ENCODE results near the gene OR2V2.
"Not testable (repeated sequence)": the region's sequence is repeated elsewhere in the genome, so short reads cannot be mapped to it uniquely, and the experiment has no call there.

Gene OR2V2, protein sequence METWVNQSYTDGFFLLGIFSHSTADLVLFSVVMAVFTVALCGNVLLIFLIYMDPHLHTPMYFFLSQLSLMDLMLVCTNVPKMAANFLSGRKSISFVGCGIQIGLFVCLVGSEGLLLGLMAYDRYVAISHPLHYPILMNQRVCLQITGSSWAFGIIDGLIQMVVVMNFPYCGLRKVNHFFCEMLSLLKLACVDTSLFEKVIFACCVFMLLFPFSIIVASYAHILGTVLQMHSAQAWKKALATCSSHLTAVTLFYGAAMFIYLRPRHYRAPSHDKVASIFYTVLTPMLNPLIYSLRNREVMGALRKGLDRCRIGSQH

DNA sequence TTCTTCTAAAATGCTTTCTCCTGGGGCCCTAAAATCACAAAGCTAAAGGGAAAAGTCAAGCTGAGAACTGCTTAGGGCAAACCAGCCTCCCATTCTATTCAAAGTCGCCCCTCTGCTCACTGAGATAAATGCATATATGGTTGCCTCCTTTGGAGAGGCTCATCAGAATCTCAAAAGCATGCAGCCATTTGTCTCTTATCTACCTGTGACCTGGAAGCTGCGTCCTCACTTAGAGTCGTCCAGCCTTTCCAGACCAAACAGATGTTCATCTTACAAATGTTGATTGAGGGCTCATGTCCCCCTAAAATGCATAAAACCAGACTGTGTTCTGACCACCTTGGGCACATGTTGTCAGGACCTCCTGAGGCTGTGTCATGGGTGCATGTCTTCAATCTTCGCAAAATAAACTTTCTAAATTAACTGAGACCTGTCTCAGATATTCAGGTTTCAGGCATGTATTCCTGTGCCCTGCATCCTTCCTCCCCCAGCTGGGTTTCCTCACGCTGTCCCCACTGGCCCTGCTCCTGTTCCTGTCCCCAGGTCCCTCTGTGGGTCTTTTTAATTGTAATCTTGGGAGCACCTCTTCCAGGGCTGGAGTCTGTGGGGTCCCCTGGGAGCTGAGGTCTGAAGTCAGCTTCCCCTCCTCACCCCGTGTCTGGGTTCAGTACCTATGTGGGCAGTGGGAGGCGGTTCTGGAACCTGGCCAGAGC lies at the start of gene OR2V2:
Gene OR2V2, plus strand, starts transcription at position 660 of the 710 bp plus-strand sequence. CDS start 7,357 bp downstream, outside the sequence.
- DNase-seq (ENCODE audit: extremely low spot score, insufficient read length, low read depth); FAIRE-seq: not testable (repeated sequence)

DNA sequence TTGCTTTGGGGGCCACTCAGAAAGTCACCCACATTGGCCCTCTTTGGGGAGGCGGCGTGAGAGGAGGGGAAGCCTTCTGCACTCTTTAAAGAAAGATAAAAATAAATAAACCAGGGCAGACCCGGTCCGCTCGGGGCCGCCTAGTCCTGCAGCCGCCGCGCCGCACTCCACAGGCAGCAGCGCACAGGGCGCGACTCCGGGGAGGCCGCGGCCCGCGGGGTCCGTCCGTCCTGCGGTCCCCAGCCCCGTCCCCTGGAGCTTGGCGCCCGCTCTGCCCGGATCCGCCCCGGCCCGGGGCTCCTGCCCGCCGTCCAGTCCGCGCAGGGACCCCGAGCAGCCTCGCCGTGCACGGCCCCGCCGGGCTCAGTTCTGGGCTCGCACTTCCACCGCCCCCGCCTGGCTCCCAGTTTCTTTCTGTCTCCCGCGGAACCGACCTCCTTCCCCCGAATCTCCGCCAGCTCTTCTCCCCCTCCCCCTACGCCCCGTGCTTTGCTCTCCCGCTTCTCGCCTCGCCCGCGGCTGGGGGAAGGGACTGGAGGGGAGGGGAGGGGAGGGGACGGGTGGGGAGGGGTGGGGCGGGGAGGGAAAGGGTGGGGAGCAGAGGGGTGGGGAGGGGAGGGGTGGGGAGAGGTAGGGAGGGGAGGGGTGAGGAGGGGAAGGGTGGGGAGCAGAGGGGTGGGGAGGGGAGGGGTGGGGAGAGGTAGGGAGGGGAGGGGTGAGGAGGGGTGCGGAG lies 49.5 kb upstream of the OR2V2 start:
- FAIRE-seq = not testable (repeated sequence)

GRCh38 chr5:181098762-181099601 lies 48.4 kb upstream of the OR2V2 start:
- no peak for DNase-seq (ENCODE audit: extremely low spot score, insufficient read length, low read depth)
- no peak for FAIRE-seq

More for the DNA sequence above, 49.5 kb upstream of the OR2V2 start:
- DNase-seq (ENCODE audit: extremely low spot score, insufficient read length, low read depth) = not testable (repeated sequence)

- FAIRE-seq (no peak), DNase-seq (ENCODE audit: extremely low spot score, insufficient read length, low read depth) (no peak)
Observed at GRCh38 chr5:181099602-181100086, 47.7 kb upstream of the OR2V2 start.

DNA sequence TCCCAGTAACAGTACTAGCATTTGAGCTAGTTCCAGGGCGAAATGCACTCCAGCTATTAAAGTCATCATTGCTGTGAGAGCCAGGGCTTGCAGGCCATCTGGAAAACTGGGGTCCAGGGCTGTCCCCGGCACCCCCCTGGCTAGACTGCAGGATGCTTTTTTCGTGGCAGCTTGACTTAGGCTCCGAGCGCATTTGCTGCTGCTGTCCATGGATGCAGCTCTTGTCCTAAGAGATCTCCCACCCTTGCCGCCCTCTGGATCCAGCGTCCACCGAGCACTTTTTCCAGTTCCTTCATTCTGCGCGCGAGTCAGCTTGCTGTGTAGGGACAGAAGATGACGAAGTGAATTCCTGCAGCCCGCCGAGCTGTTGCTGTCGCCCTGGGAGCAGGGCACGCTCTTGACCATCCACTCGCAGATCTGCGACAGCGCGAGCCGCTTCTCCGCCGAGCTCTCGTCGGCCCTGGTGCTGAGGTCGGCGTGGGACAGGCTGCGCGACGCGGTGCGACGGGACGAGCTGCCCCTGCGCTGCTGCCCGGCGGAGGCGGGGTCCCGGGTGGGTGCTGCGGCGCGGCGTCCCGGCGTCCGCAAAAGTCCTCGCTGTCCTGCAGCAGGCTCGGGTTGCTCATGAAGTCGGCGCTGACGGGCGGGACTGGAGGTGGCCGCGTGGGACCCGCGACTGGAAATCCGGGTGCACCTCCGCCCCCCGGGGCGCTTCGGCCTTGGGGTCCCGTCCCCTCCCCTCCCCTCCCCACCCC lies 47.1 kb upstream of the OR2V2 start:
- no peak for DNase-seq (ENCODE audit: extremely low spot score, insufficient read length, low read depth)
- no peak for FAIRE-seq

DNA sequence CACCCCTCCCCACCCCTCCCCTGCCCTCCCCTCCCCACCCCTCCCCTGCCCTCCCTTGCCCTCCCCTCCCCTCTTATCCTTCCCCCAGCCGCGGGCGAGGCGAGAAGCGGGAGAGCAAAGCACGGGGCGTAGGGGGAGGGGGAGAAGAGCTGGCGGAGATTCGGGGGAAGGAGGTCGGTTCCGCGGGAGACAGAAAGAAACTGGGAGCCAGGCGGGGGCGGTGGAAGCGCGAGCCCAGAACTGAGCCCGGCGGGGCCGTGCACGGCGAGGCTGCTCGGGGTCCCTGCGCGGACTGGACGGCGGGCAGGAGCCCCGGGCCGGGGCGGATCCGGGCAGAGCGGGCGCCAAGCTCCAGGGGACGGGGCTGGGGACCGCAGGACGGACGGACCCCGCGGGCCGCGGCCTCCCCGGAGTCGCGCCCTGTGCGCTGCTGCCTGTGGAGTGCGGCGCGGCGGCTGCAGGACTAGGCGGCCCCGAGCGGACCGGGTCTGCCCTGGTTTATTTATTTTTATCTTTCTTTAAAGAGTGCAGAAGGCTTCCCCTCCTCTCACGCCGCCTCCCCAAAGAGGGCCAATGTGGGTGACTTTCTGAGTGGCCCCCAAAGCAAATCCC lies 46.2 kb upstream of the OR2V2 start:
- not testable (repeated sequence) for FAIRE-seq; DNase-seq (ENCODE audit: extremely low spot score, insufficient read length, low read depth)

DNA sequence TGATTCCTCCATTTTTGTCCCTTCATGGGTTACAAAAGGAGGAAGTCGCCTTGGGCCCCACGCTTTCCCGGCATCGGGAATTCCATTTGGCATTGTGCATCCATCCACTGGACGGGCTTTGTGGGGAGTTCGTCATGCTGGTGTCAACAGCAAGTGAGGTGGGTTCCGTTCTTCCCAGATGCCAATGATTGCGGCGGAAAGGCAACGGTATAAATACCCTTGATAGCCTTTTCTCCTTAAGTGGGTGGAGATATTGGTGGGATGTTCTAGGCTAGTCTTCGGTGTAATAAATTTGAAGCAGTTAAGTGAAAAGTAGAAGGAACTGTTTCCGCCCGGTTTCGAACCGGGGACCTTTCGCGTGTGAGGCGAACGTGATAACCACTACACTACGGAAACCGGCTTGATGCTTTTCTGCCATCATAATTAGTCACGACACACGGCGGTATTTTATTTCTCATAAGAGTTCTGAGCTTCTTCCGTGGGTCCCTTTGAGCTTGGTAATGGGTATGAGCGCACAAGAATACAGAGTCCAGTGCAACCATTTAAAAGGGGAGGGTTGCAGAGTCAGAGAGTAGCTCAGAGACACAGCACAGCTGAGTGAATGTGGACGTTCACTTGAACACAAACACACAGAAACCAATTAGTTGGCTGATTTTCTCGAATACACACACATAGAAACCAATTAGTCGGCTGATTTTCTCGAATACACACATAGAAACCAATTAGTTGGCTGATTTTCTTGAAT lies 45.3 kb upstream of the OR2V2 start:
- FAIRE-seq = peak; percentile 82
- not testable (repeated sequence) for DNase-seq (ENCODE audit: extremely low spot score, insufficient read length, low read depth)

DNA sequence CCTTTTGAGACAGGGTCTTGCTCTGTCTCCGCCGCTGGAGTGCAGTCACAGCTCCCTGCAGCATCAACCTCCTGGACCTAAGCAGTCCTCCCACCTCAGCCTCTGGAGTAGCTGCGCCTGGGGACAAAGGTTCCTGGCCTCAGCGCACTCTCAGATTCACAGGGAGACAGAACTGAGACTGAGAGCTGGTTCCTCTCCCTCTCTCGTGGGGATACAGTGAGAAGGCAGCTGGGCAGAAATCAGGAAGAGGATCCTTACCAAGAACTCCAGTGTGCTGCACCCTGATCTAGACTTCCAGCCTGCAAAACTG lies 43.2 kb upstream of the OR2V2 start:
- FAIRE-seq = peak; percentile 65
- DNase-seq (ENCODE audit: extremely low spot score, insufficient read length, low read depth) = not testable (repeated sequence)

- not testable (repeated sequence) for DNase-seq (ENCODE audit: extremely low spot score, insufficient read length, low read depth)
- FAIRE-seq = peak; percentile 69
Observed at GRCh38 chr5:181104606-181105390, 42.6 kb upstream of the OR2V2 start.

- FAIRE-seq (no peak), DNase-seq (ENCODE audit: extremely low spot score, insufficient read length, low read depth) (no peak)
Observed at GRCh38 chr5:181105391-181106025, 41.9 kb upstream of the OR2V2 start.

DNA sequence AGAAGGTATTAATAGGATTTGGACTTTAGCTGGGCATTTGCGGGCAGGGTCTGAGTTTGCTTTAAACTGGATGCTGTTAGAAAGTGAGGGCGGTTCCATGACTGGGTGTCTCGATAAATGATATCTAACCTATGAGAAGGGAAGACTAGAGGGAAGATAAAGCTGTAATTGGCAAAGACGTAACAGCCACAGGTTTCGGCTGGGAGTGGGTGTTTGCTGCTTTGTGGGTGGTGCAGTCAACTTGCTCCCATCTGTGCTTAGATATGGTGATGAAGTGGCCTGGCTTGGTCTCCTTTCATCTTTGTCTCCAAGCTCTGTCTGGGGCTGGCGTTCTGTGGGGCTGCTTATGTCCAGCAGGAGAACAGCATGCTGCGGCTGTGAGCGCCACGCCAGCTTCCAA lies 39.7 kb upstream of the OR2V2 start:
- no peak for FAIRE-seq
- DNase-seq (ENCODE audit: extremely low spot score, insufficient read length, low read depth) = no peak

DNA sequence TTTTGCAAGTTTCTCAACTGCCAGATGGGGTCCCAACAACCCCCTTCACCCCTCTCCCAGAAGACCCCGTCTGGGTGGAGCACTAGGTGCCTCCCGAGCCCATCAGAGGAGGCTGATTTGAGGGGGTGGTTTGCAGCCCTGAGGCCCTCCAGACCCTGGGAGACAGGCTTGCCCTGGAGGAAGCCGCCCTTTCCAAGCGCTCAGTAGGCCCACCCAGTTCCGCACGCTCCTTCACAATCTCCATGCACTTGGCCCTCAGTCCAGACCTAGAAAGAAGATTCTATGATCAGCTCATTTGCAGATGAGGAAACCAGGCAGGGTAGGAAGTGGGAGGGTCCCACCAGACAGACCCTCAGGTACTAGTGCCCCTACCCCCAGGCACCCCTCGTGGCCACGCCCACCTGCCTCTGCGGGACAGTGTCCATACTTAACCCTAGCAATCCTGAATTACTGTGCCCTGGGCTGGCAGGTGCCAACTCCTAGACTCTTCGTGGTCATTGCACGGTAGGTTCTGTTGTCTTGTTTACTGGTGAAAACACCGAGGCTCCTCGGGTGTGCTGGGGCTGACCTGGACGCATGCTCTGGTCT lies 38.7 kb upstream of the OR2V2 start:
- FAIRE-seq (no peak), DNase-seq (ENCODE audit: extremely low spot score, insufficient read length, low read depth) (no peak)

DNA sequence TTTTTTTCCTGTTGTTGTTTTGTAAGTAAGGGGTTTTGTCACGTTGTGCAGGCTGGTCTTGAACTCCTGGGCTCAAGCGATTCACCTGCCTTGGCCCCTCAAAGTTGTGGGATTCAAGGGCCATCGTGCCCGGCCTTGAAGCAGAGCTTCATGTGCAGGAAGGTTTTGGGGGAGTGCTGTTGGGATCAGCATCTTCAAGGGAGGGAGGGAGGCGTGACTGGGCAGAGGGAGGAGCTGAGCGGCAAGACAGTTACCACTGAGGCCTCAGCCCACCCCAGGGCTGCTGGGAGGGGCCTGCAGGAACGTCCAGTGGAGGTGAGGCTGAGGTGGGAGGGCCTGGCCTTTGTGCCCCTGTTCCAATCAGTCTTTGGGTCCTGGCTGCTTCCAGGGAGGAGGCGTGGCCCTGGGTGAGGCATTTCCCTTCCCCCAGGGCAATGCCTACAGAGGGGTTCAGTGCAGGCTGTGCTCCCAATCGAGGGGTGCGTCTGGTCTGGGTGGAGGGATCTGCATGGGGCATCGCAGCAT lies 37.8 kb upstream of the OR2V2 start:
- FAIRE-seq (no peak), DNase-seq (ENCODE audit: extremely low spot score, insufficient read length, low read depth) (no peak)

DNA sequence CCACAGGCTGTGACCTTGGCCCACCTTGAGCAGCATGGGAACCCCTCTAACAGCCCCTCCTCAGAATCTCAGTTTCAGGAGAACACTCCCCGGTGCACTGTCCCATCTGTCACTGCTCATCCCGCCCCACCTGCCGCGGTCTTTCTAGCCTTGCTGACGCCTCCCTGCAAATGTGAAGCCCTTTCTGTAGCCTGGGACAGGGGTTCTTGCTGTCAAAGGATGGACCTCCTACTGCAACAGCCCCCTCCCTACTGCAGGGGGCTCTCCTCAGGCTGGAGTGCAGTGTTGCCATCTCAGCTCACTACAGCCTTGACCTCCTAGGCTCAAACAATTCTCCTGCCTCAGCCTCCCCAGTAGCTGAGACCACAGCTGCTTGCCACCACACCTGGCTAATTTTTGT lies 36.4 kb upstream of the OR2V2 start:
- FAIRE-seq (no peak), DNase-seq (ENCODE audit: extremely low spot score, insufficient read length, low read depth) (no peak)

GRCh38 chr5:181112476-181112875 lies 34.9 kb upstream of the OR2V2 start:
- DNase-seq (ENCODE audit: extremely low spot score, insufficient read length, low read depth) (no peak), FAIRE-seq (no peak)

DNA sequence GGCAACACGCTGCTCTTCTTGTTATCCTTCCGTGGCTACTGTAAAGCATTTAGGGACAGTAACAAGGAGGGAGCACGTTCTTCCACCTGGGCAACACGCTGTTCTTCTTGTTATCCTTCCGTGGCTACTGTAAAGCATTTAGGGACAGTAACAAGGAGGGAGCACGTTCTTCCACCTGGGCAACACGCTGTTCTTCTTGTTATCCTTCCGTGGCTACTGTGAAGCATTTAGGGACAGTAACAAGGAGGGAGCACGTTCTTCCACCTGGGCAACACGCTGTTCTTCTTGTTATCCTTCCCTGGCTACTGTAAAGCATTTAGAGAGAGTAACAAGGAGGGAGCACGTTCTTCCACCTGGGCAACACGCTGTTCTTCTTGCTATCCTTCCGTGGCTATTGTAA lies 33.8 kb upstream of the OR2V2 start:
- not testable (repeated sequence) for FAIRE-seq; DNase-seq (ENCODE audit: extremely low spot score, insufficient read length, low read depth)
